ENCODE data around the gene ANKRD12.

ANKRD12 gene

GRCh38 chr18:9106800-9107584 lies 29.6 kb upstream of the ANKRD12 start:
- peak; percentile 24 for DNase-seq

DNA sequence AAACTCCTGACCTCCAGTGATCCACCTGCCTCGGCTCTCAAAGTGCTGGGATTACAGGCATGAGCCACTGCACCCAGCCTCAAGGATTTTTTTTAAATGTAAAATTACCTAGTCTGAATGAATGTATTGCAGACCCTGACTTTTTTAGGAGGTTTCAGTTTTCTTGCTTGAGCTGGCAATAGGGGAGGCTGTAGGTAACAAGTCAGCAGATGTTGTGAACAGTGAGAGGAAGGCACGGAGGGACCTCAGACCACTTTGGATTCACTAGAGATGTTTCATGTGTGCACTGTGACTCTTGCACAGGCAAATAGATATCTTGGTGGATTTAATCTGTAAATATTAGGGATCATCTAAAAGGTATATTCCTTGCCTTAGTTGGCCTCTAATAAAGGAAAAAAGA lies 27.7 kb upstream of the ANKRD12 start:
- DNase-seq, result no peak

GRCh38 chr18:9109523-9109922 lies 27.1 kb upstream of the ANKRD12 start:
- DNase-seq, result peak; percentile 27

DNA sequence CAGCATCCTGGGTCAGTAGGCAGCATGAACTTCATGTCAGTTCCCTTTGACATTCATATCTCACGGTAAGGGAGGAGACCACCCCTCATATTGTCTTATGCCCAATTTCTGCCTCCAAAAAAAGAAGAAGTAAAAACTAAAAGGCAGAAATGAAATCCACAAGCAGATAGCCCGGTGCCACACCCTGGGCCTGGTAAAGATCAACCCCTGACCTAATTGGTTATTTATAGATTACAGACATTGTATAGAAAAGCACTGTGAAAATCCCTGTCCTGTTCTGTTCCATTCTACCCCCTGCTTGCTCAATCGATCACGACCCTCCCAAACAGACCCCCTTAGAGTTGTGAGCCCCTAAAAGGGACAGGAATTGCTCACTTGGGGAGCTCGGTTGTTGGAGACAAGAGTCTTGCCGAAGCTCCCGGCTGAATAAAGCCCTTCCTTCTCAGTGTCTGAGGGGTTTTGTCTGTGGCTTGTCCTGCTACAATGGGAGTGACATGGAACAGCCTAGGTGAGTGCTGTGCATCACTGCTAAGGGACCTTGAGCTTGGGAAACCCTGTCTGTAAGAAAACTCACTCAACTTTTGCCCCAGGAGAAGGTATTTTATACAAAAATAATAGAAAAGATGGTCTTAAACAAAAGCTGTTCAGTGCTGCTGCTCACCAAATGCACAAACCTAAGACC lies 23.0 kb upstream of the ANKRD12 start:
- DNase-seq, result no peak

GRCh38 chr18:9115984-9116383 lies 20.6 kb upstream of the ANKRD12 start:
- DNase-seq, result no peak

- DNase-seq, result peak; percentile 87
Measured at GRCh38 chr18:9117980-9118841, 18.4 kb upstream of the ANKRD12 start.

DNA sequence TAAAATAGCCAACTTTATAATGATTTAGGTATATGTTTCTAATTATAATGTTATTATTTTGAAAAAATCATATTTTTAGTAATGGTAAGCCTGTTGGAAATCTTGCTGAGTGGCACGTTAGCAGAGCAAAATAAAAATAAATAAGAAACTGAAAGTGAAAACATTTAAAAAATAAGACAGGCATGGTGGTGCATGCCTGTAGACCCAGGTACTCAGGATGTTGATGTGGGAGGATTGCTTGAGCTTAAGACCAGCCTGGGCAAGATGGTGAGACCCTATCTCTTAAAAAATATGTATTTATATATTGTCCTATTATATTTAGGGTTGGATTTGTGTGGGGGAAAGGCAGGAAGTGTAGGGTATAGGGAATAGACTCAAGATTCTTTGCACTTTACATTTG lies 15.8 kb upstream of the ANKRD12 start:
- DNase-seq, result no peak

- no peak for DNase-seq
Measured at GRCh38 chr18:9123520-9123919, 13.1 kb upstream of the ANKRD12 start.

DNA sequence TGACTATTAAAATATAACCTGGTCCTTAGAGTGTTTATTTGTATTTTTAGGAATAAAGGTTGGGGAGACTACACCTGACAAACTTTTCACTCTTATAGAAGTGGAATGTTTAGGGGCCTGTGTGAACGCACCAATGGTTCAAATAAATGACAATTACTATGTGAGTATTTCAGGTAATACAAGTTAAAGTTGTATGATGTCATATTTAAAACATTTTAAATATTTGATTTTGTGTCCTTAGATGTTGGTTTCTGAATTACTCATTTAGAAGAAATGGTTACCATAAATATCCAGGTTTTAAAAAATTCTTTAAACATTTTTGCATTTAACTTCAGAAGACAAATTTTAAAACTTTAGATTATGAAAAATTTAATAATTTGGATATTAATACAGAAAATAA lies 11.8 kb upstream of the ANKRD12 start:
- no peak for DNase-seq

DNA sequence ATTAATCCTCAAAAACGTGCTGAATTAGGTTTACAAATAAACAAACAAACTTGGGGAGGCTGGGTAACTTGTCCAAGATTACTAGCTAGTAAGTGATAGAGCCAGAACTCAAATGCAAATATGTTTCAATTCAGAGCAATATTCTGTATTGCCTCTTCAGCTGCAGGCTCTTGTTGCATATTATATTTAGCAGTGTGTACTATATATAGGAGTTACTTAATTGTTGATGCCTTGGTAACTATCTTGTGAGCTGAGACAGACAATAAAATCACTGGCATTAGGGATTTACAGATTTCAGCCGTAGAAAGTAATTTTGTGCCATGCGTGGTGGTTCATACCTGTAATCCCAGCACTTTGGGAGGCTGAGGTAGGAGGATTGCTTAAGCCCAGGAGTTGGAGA lies 10.2 kb upstream of the ANKRD12 start:
- DNase-seq, result no peak

GRCh38 chr18:9130195-9130594 lies 6.4 kb upstream of the ANKRD12 start:
- DNase-seq, result no peak

DNA sequence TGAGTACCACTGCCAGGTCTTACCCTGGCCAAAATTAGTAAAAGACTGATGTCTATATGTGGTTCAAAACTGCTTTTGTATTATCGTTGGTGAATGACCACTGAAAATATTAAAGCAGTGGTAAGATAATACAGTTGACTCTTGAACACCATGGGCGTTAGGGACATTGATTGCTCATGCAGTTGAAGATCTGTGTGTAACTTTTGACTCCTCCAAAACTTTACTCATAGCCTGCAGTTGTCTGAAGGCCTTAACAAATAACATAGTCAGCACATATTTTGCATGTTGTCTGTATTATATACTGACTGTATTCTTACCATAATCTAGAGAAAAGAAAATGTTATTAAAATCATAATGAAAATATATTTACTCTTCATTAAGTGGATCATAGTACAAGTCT lies 5.8 kb upstream of the ANKRD12 start:
- no peak for DNase-seq

- no peak for DNase-seq
Measured at GRCh38 chr18:9132628-9133027, 4.0 kb upstream of the ANKRD12 start.

DNA sequence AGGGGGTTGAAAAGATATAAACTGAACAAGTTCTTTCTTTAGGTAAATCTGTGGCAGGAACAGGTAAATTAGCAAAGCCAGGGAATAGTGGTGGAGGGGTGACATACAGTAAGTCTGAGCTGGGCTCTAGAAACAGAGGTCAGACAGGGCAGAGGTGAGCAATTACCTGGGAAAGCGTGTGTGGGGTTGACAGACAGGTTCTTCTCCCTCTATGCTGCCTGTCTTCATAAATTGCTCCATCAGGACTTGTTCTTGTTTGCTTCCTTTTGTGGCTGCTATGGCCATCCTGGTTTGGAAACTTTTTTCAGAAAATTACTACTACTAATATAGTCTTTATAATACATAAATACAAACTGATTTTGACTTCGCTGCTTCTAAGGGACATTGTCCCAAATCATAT lies 3.4 kb upstream of the ANKRD12 start:
- no peak for DNase-seq

DNA sequence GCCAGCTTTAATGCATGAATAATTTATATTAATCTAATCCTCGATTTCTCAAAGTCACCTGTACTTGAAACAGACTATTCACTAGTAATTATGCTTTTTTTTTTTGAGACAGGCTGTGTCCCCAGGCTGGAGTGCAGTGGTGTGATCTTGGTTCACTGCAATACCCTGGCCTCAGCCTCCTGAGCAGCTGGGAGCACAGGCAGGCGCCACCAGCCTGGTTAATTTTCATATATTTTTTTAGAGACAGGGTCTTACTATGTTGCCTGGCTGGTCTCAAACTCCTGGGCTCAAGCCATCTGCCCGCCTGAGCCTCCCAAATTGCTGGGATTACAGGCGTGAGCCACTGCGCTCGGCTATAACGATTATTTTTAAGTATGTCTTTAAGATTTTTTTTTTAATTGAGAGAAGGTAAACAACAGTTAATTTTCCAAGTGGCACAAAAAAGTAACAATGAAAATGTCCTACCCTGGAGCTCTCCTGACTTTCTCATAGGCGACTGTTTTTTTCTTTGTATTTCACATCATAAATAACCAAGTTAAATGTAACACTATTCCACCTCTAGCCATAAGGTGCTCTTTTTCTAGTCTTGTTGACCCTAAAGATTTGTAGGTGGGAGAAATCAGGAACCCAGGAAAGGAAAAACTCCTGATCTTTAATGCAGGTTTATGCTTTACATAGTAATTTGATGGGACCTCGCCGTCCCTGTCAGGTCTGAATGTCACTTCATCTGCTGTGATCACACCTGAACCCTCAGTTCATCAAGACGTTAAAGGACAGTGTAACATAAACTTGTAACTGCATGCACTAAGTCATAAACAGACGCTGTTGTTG lies 1.3 kb upstream of the ANKRD12 start:
- no peak for DNase-seq

DNA sequence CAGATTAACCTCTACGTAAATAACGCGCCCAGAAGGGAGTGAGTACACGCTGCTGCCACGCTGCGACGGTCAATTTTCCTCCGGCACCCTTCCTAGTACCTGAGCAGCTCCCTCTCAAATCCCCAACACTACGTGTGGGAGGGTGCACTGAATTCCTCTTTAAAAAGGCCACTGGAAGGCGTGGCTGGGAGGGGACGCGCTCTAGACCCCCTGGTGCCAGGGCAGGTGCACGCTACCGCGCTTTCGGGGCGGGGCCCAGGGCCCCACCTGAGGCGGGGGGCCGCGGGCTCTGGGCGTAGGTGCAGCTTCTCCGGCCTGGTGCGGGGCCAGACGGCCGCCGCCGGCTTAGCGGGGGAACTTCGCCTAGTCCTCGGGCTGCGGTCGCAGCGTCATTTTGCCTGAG lies 668 bp upstream of the ANKRD12 start:
- DNase-seq, result no peak

DNA sequence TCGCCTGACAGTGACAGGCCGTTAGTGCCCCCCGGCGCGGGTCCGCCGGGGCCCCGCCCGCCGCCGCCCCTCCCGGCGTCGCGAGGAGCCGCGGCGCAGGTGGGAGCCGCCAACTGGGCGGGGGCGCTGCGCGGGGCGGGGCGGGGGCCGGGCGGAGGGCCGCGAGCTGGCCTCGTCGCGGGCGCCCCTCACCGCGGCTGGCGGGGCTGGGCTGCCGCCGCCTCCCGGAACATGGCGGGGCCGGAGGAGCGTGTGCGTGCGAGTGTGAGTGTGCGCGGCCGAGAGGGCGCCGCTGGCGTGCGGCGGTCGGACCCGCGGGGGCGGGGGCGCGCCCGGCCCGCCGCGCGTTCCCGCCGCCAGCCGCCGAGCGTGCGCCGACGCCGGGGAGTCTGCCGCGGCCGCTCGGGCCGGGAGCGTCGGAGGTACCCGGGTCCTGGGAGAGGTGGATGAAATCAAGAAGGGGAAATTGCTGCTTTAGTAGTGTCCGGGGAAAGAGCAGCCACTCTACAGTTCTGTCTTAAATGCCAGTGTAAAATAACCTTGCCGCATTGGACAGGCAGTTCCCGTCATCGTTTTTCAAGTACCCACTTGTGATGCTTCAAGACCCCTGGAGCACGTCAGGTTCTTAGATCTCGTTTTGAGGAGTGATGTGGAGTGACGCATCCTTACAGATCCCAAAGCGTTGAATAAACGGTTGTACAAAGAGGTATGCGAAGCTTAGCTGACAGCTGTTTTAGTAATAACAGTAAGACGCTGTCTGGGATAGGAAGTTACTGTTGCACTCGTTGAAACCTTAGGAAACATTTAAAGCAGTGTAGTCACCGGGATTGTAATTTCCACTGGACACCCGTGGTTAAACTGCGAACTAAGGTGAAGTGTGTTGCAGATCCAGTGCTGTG lies 836 bp downstream of the ANKRD12 start:
- DNase-seq, result peak; percentile 75

- DNase-seq, result peak; percentile 29
Measured at GRCh38 chr18:9139400-9140039, 2.9 kb downstream of the ANKRD12 start.

- DNase-seq, result no peak
Measured at GRCh38 chr18:9140381-9140780, 3.8 kb downstream of the ANKRD12 start.

- DNase-seq, result no peak
Measured at GRCh38 chr18:9140984-9141383, 4.4 kb downstream of the ANKRD12 start.

DNA sequence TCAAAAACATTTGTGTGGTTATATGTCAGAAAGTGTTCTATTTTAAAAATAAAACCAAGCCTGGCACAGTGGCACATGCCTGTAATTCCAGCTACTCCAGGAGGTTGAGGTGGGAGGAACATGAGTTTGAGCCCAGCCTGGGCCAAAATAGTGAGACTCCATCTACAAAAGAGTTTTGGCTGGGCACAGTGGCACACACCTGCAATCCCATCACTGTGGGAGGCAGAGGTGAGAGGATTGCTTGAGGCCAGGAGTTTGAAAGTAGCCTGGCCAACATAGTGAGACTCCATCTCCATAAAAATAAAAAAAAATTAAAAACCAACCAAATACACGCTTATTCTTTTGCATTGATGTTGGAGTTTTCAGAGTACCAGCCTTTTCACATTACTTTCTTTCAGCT lies 9.6 kb downstream of the ANKRD12 start:
- DNase-seq, result no peak

All from CD4-positive, alpha-beta T cell treated with Interleukin-4 for 4 hours (primary cell).